ENCODE measurements around the gene IHH.

The IHH gene

DNA sequence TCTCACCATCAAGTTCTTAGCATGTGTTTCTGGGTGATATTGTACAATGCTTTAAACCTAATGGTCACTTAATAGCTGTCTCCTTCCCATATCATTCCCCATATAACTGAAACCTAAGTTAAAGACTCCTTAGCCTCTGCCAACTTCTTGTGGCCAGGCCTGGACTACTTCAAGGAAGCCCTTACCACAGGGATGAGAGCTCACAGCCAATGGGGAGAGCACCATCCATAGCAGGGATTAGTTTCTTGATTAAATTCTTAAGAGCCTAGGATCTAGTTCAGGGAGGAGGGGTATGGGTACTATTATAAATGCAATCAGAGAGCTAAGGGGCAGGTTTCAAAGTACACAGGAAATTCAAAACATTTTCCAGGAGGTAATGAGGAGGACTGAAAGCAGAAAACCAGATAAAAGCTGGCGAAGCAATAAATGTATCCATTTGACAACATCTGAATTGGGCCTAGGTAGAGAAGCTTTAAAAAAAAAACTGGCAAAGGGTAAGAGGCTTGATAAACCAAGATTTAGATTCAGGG, 34.8 kb upstream of the IHH start:
- CTCF ChIA-PET = interaction anchor here (0.6 to 2.8 kb wide), 10 partner anchors 8 to 408 kb away, joined by 3 to 15 read pairs (median 3); no protein-coding TSS in a partner anchor
- H3K9me3 ChIP-seq (ENCODE audit: control insufficient read depth, insufficient read depth, low read depth, low read length) = no peaks in the 10 kb centered on the region
- H3K4me3 ChIP-seq (ENCODE audit: low read depth, low read length) = no peak overlapping the region
- H3K36me3 ChIP-seq (ENCODE audit: control insufficient read depth in 2 of 2, insufficient read depth in 1 of 2, low read length in 2 of 2) = no peaks in the 10 kb centered on the region
- TF ChIP-seq YY2 (tag by site-specific recombination; IDR thresholded peaks at IDR 0.05) (no peak), ZNF624 (tag by site-specific recombination; IDR thresholded peaks at IDR 0.05) (no peak), EGR2 (tag by site-specific recombination; IDR thresholded peaks at IDR 0.05; ENCODE audit: low read depth) (no peak), ZNF335 (tag by site-specific recombination; conservative IDR thresholded peaks at IDR 0.05) (no peak), ZNF239 (tag by site-specific recombination; IDR thresholded peaks at IDR 0.05) (no peak), ZNF324 (tag by site-specific recombination; IDR thresholded peaks at IDR 0.05) (no peak), ZNF202 (tag by site-specific recombination; IDR thresholded peaks at IDR 0.05; ENCODE audit: borderline replicate concordance) (no peak), ZNF311 (tag by site-specific recombination; IDR thresholded peaks at IDR 0.05; ENCODE audit: borderline replicate concordance) (no peak), ZBTB48 (tag by site-specific recombination; IDR thresholded peaks at IDR 0.05) (no peak), ZNF391 (tag by site-specific recombination; IDR thresholded peaks at IDR 0.05; ENCODE audit: borderline replicate concordance, low read depth) (no peak), FEZF1 (tag by site-specific recombination; IDR thresholded peaks at IDR 0.05) (no peak), SP2 (tag by site-specific recombination; IDR thresholded peaks at IDR 0.05) (no peak), ZSCAN16 (tag by site-specific recombination; IDR thresholded peaks at IDR 0.05) (no peak), ZNF394 (tag by site-specific recombination; IDR thresholded peaks at IDR 0.05; ENCODE audit: borderline replicate concordance) (no peak), ZNF10 (tag by site-specific recombination; IDR thresholded peaks at IDR 0.05) (no peak)
- TF ChIP-seq, protein P1, sequence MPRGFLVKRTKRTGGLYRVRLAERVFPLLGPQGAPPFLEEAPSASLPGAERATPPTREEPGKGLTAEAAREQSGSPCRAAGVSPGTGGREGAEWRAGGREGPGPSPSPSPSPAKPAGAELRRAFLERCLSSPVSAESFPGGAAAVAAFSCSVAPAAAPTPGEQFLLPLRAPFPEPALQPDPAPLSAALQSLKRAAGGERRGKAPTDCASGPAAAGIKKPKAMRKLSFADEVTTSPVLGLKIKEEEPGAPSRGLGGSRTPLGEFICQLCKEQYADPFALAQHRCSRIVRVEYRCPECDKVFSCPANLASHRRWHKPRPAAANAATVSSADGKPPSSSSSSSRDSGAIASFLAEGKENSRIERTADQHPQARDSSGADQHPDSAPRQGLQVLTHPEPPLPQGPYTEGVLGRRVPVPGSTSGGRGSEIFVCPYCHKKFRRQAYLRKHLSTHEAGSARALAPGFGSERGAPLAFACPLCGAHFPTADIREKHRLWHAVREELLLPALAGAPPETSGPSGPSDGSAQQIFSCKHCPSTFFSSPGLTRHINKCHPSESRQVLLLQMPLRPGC (tag by site-specific recombination; IDR thresholded peaks at IDR 0.05) = no peak
- TF ChIP-seq, protein P2, sequence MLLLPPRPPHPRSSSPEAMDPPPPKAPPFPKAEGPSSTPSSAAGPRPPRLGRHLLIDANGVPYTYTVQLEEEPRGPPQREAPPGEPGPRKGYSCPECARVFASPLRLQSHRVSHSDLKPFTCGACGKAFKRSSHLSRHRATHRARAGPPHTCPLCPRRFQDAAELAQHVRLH (tag by site-specific recombination; IDR thresholded peaks at IDR 0.05) = no peak
- TF ChIP-seq, protein P3, sequence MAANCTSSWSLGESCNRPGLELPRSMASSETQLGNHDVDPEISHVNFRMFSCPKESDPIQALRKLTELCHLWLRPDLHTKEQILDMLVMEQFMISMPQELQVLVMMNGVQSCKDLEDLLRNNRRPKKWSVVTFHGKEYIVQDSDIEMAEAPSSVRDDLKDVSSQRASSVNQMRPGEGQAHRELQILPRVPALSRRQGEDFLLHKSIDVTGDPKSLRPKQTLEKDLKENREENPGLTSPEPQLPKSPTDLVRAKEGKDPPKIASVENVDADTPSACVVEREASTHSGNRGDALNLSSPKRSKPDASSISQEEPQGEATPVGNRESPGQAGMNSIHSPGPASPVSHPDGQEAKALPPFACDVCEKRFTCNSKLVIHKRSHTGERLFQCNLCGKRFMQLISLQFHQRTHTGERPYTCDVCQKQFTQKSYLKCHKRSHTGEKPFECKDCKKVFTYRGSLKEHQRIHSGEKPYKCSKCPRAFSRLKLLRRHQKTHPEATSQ (tag by site-specific recombination; IDR thresholded peaks at IDR 0.05) = no peak
- no peak overlapping the region for H3K27ac ChIP-seq (ENCODE audit: extremely low read depth, low read depth, low read length)
- POLR2A ChIA-PET = no interaction called here
- no peaks in the 10 kb centered on the region for H3K4me1 ChIP-seq (ENCODE audit: control insufficient read depth, insufficient read depth, low read length)

DNA sequence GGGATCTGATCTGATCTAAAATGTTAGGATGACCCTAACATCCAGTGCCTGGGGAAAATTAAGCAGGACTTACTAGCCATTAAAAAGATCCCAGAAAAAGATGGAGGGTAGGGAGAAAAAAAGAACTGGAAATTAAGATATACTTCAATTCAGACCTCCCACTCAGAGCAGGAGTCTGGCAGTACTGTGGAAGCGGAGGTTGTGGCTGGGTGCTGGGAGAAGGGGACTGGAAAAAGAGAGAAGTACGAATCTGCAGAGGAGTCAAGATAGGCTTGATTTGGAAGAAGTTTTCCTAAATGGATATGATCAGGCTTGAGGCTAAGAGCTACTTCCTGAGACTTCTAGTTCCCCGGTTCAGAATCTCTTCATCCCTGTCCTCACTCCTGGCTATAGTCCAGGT, 33.5 kb upstream of the IHH start:
- ChIA-PET CTCF (interaction anchor here (2.8 kb wide), 1 partner anchor 25 kb away, joined by 8 read pairs; no protein-coding TSS in a partner anchor), POLR2A (no interaction called here)
- TF ChIP-seq ZNF350 (tag by site-specific recombination; IDR thresholded peaks at IDR 0.05) = no peak
- TF ChIP-seq, protein P4, sequence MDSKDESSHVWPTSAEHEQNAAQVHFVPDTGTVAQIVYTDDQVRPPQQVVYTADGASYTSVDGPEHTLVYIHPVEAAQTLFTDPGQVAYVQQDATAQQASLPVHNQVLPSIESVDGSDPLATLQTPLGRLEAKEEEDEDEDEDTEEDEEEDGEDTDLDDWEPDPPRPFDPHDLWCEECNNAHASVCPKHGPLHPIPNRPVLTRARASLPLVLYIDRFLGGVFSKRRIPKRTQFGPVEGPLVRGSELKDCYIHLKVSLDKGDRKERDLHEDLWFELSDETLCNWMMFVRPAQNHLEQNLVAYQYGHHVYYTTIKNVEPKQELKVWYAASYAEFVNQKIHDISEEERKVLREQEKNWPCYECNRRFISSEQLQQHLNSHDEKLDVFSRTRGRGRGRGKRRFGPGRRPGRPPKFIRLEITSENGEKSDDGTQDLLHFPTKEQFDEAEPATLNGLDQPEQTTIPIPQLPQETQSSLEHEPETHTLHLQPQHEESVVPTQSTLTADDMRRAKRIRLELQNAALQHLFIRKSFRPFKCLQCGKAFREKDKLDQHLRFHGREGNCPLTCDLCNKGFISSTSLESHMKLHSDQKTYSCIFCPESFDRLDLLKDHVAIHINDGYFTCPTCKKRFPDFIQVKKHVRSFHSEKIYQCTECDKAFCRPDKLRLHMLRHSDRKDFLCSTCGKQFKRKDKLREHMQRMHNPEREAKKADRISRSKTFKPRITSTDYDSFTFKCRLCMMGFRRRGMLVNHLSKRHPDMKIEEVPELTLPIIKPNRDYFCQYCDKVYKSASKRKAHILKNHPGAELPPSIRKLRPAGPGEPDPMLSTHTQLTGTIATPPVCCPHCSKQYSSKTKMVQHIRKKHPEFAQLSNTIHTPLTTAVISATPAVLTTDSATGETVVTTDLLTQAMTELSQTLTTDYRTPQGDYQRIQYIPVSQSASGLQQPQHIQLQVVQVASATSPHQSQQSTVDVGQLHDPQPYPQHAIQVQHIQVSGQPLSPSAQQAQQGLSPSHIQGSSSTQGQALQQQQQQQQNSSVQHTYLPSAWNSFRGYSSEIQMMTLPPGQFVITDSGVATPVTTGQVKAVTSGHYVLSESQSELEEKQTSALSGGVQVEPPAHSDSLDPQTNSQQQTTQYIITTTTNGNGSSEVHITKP (tag by site-specific recombination; IDR thresholded peaks at IDR 0.05) = no peak
- TF ChIP-seq RBAK (tag by site-specific recombination; IDR thresholded peaks at IDR 0.05) = no peak
- no peak for TF ChIP-seq ZFP41 (tag by site-specific recombination; IDR thresholded peaks at IDR 0.05; ENCODE audit: borderline replicate concordance)
- no peak for TF ChIP-seq ZNF274 (IDR thresholded peaks at IDR 0.05; ENCODE audit: low read length)
- no peak for TF ChIP-seq ZNF274 (tag by site-specific recombination; IDR thresholded peaks at IDR 0.05; ENCODE audit: borderline replicate concordance)

More for the DNA sequence above, 33.5 kb upstream of the IHH start:
- Histone ChIP-seq H3K4me1 (ENCODE audit: control insufficient read depth, insufficient read depth, low read length) (no peaks in the 10 kb centered on the region), H3K4me3 (ENCODE audit: low read depth, low read length) (no peak overlapping the region), H3K36me3 (ENCODE audit: control insufficient read depth in 2 of 2, insufficient read depth in 1 of 2, low read length in 2 of 2) (no peaks in the 10 kb centered on the region), H3K27ac (ENCODE audit: extremely low read depth, low read depth, low read length) (no peak overlapping the region), H3K9me3 (ENCODE audit: control insufficient read depth, insufficient read depth, low read depth, low read length) (no peaks in the 10 kb centered on the region)
